Neural progenitor cell (in vitro differentiated cells): Measurements from ENCODE around the gene ARL13A.

Experiments
- CTCF ChIP-seq: fragments of 200-600 bp; sonication (generic); IDR thresholded peaks from 2 replicates; pipeline ENCODE4 v1.5.1; 2017; ENCODE audit warnings: antibody characterized with exemption, mild to moderate bottlenecking
- EZH2 ChIP-seq: fragments of 200-600 bp; sonication (generic); IDR thresholded peaks from 2 replicates; pipeline ENCODE4 v1.6.1; 2017; ENCODE audit warnings: antibody characterized with exemption, mild to moderate bottlenecking, moderate library complexity

DNA sequence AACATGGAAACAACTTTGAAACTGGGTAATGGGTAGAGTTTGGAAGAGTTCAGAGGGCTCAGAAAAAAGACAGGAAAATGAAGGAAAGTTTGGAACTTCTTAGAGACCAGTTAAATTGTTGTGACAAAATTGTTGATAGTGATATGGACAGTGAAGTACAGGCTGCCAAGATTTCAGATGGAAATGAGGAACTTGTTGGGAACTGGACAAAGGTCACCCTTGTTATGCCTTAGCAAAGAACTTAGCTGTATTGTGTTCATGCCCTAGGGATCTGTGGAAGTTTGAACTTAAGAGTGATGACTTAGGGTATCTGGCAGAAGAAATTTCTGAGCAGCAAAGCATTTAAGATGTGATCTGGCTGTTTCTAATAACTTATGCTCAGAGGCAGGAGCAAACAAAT is 5.1 kb upstream of the ARL13A start:
- TF ChIP-seq CTCF, result no peak
- TF ChIP-seq EZH2, result no peak
